Activated naive CD8-positive, alpha-beta T cell treated with anti-CD3 and anti-CD28 coated beads for 36 hours (primary cell): ENCODE measurements around the gene LNX2. TPM values are rescaled to one million over a fixed set of nuclear protein-coding genes. Genes with fewer than 3 reads are reported as not detected.

Experiments
- DNase-seq: peaks from one replicate; pipeline ENCODE4 v3.0.0; 2021
- H3K27ac Mint-ChIP-seq: one replicate; pipeline ENCODE4 v1.8.0; 2022; ENCODE audit warnings: mild to moderate bottlenecking, moderate library complexity, mixed read lengths
- H3K27me3 Mint-ChIP-seq: one replicate; pipeline ENCODE4 v1.8.0; 2022; ENCODE audit warnings: mild to moderate bottlenecking, mixed read lengths
- H3K36me3 Mint-ChIP-seq: one replicate; pipeline ENCODE4 v1.8.0; 2021; ENCODE audit warnings: mild to moderate bottlenecking, mixed read lengths
- H3K4me1 Mint-ChIP-seq: one replicate; pipeline ENCODE4 v1.8.0; 2021; ENCODE audit warnings: mixed read lengths
- H3K4me3 Mint-ChIP-seq: one replicate; pipeline ENCODE4 v1.8.0; 2022; ENCODE audit warnings: mild to moderate bottlenecking, moderate library complexity, mixed read lengths
- H3K9me3 Mint-ChIP-seq: one replicate; pipeline ENCODE4 v1.8.0; 2022; ENCODE audit warnings: mixed read lengths
- total RNA-seq, 2 experiments: library from RNA; stranded (reverse); gene quantifications; one replicate each; pipeline ENCODE4 v1.2.3, GENCODE V29; 2021

LNX2 gene
- 1 to 10 TPM; 3.8 to 4.0 TPM for total RNA-seq

GRCh38 chr13:27620377-27621115 lies at the start of gene LNX2:
TSS of gene LNX2 (minus strand) at chr13:27620529. CDS start at chr13:27581703, 38,826 bp downstream.
- H3K36me3 Mint-ChIP-seq, result peaks cover 41% of the 10 kb centered on the region
- peak within 1 kb of the TSS; percentile 90 for H3K4me3 Mint-ChIP-seq
- peak; percentile 98 for DNase-seq
- H3K4me1 Mint-ChIP-seq, result peaks cover 51% of the 10 kb centered on the region
- H3K27me3 Mint-ChIP-seq, result no peaks in the 10 kb centered on the region
- no peaks in the 10 kb centered on the region for H3K9me3 Mint-ChIP-seq
- H3K27ac Mint-ChIP-seq, result peak within 1 kb of the TSS; percentile 93

GRCh38 chr13:27667946-27668345 lies 47.6 kb upstream of the LNX2 start:
- H3K9me3 Mint-ChIP-seq, result peaks cover 2% of the 10 kb centered on the region
- no peak for DNase-seq
- H3K27me3 Mint-ChIP-seq, result no peaks in the 10 kb centered on the region
- H3K4me3 Mint-ChIP-seq, result no peak overlapping the region
- no peak overlapping the region for H3K27ac Mint-ChIP-seq
- peaks cover 7% of the 10 kb centered on the region for H3K36me3 Mint-ChIP-seq
- H3K4me1 Mint-ChIP-seq, result no peaks in the 10 kb centered on the region

- Mint-ChIP-seq H3K4me3 (no peak overlapping the region), H3K4me1 (peaks cover 2% of the 10 kb centered on the region), H3K9me3 (no peaks in the 10 kb centered on the region), H3K36me3 (peaks cover 7% of the 10 kb centered on the region), H3K27ac (peak overlapping the region; percentile 35), H3K27me3 (no peaks in the 10 kb centered on the region)
- DNase-seq, result no peak
Measured at GRCh38 chr13:27666951-27667350, 46.6 kb upstream of the LNX2 start.

- H3K4me1 Mint-ChIP-seq, result peaks cover 2% of the 10 kb centered on the region
- H3K4me3 Mint-ChIP-seq, result no peak overlapping the region
- peaks cover 7% of the 10 kb centered on the region for H3K36me3 Mint-ChIP-seq
- no peak for DNase-seq
- no peaks in the 10 kb centered on the region for H3K27me3 Mint-ChIP-seq
- no peaks in the 10 kb centered on the region for H3K9me3 Mint-ChIP-seq
- H3K27ac Mint-ChIP-seq, result no peak overlapping the region
Measured at GRCh38 chr13:27665761-27666160, 45.4 kb upstream of the LNX2 start.

GRCh38 chr13:27665333-27665732 lies 45.0 kb upstream of the LNX2 start:
- H3K27ac Mint-ChIP-seq, result no peak overlapping the region
- no peaks in the 10 kb centered on the region for H3K27me3 Mint-ChIP-seq
- DNase-seq, result no peak
- peaks cover 9% of the 10 kb centered on the region for H3K36me3 Mint-ChIP-seq
- H3K9me3 Mint-ChIP-seq, result no peaks in the 10 kb centered on the region
- H3K4me1 Mint-ChIP-seq, result peaks cover 4% of the 10 kb centered on the region
- no peak overlapping the region for H3K4me3 Mint-ChIP-seq

GRCh38 chr13:27663947-27664346 lies 43.6 kb upstream of the LNX2 start:
- H3K9me3 Mint-ChIP-seq, result no peaks in the 10 kb centered on the region
- H3K4me1 Mint-ChIP-seq, result peaks cover 4% of the 10 kb centered on the region
- no peak for DNase-seq
- no peak overlapping the region for H3K4me3 Mint-ChIP-seq
- no peak overlapping the region for H3K27ac Mint-ChIP-seq
- H3K36me3 Mint-ChIP-seq, result peaks cover 9% of the 10 kb centered on the region
- H3K27me3 Mint-ChIP-seq, result no peaks in the 10 kb centered on the region

- no peak overlapping the region for H3K27ac Mint-ChIP-seq
- peaks cover 9% of the 10 kb centered on the region for H3K36me3 Mint-ChIP-seq
- no peaks in the 10 kb centered on the region for H3K27me3 Mint-ChIP-seq
- DNase-seq, result no peak
- peaks cover 4% of the 10 kb centered on the region for H3K4me1 Mint-ChIP-seq
- no peaks in the 10 kb centered on the region for H3K9me3 Mint-ChIP-seq
- H3K4me3 Mint-ChIP-seq, result no peak overlapping the region
Measured at GRCh38 chr13:27662738-27663470, 42.6 kb upstream of the LNX2 start.

- Mint-ChIP-seq H3K36me3 (peaks cover 8% of the 10 kb centered on the region), H3K27me3 (no peaks in the 10 kb centered on the region), H3K4me1 (peaks cover 7% of the 10 kb centered on the region), H3K4me3 (no peak overlapping the region), H3K27ac (no peak overlapping the region), H3K9me3 (no peaks in the 10 kb centered on the region)
- DNase-seq, result no peak
Measured at GRCh38 chr13:27661017-27661416, 40.7 kb upstream of the LNX2 start.

- no peak overlapping the region for H3K27ac Mint-ChIP-seq
- H3K9me3 Mint-ChIP-seq, result no peaks in the 10 kb centered on the region
- DNase-seq, result no peak
- H3K27me3 Mint-ChIP-seq, result no peaks in the 10 kb centered on the region
- H3K4me1 Mint-ChIP-seq, result peaks cover 7% of the 10 kb centered on the region
- H3K36me3 Mint-ChIP-seq, result peaks cover 9% of the 10 kb centered on the region
- no peak overlapping the region for H3K4me3 Mint-ChIP-seq
Measured at GRCh38 chr13:27660511-27660910, 40.2 kb upstream of the LNX2 start.

GRCh38 chr13:27659145-27659865 lies 39.0 kb upstream of the LNX2 start:
- DNase-seq, result no peak
- no peak overlapping the region for H3K4me3 Mint-ChIP-seq
- peaks cover 6% of the 10 kb centered on the region for H3K36me3 Mint-ChIP-seq
- H3K9me3 Mint-ChIP-seq, result no peaks in the 10 kb centered on the region
- no peak overlapping the region for H3K27ac Mint-ChIP-seq
- no peaks in the 10 kb centered on the region for H3K27me3 Mint-ChIP-seq
- H3K4me1 Mint-ChIP-seq, result peaks cover 7% of the 10 kb centered on the region

GRCh38 chr13:27658546-27658945 lies 38.2 kb upstream of the LNX2 start:
- Mint-ChIP-seq H3K36me3 (peaks cover 6% of the 10 kb centered on the region), H3K4me3 (no peak overlapping the region), H3K4me1 (peaks cover 8% of the 10 kb centered on the region), H3K9me3 (no peaks in the 10 kb centered on the region), H3K27me3 (no peaks in the 10 kb centered on the region), H3K27ac (no peak overlapping the region)
- no peak for DNase-seq

- Mint-ChIP-seq H3K36me3 (peaks cover 11% of the 10 kb centered on the region), H3K4me1 (peaks cover 8% of the 10 kb centered on the region), H3K4me3 (no peak overlapping the region), H3K27me3 (no peaks in the 10 kb centered on the region), H3K27ac (no peak overlapping the region), H3K9me3 (no peaks in the 10 kb centered on the region)
- DNase-seq, result no peak
Measured at GRCh38 chr13:27657724-27658123, 37.4 kb upstream of the LNX2 start.

GRCh38 chr13:27654816-27655215 lies 34.5 kb upstream of the LNX2 start:
- Mint-ChIP-seq H3K4me1 (peaks cover 4% of the 10 kb centered on the region), H3K36me3 (peaks cover 33% of the 10 kb centered on the region), H3K4me3 (no peak overlapping the region), H3K9me3 (peaks cover 10% of the 10 kb centered on the region), H3K27ac (no peak overlapping the region), H3K27me3 (no peaks in the 10 kb centered on the region)
- no peak for DNase-seq

GRCh38 chr13:27654059-27654458 lies 33.7 kb upstream of the LNX2 start:
- peaks cover 14% of the 10 kb centered on the region for H3K9me3 Mint-ChIP-seq
- no peak overlapping the region for H3K4me3 Mint-ChIP-seq
- H3K27me3 Mint-ChIP-seq, result no peaks in the 10 kb centered on the region
- peaks cover 40% of the 10 kb centered on the region for H3K36me3 Mint-ChIP-seq
- no peak for DNase-seq
- peaks cover 4% of the 10 kb centered on the region for H3K4me1 Mint-ChIP-seq
- no peak overlapping the region for H3K27ac Mint-ChIP-seq

GRCh38 chr13:27650312-27650711 lies 30.0 kb upstream of the LNX2 start:
- H3K4me1 Mint-ChIP-seq, result peaks cover 2% of the 10 kb centered on the region
- DNase-seq, result no peak

More at GRCh38 chr13:27650312-27650711, 30.0 kb upstream of the LNX2 start:
- H3K36me3 Mint-ChIP-seq, result peaks cover 61% of the 10 kb centered on the region
- H3K4me3 Mint-ChIP-seq, result no peak overlapping the region
- H3K27me3 Mint-ChIP-seq, result no peaks in the 10 kb centered on the region
- H3K27ac Mint-ChIP-seq, result no peak overlapping the region
- peaks cover 16% of the 10 kb centered on the region for H3K9me3 Mint-ChIP-seq
